GM04504 (cell line): ENCODE results near the gene SFPQ.
"Not testable (repeated sequence)": the region's sequence is repeated elsewhere in the genome, so short reads cannot be mapped to it uniquely, and the experiment has no call there.

ENCODE experiments used
- DNase-seq: peaks from one replicate; pipeline ENCODE4 v3.0.0-alpha.2; 2012; ENCODE audit warnings: low read depth

Gene SFPQ

GRCh38 chr1:35192853-35193664 lies at the start of gene SFPQ:
TSS of gene SFPQ (minus strand) at chr1:35193145. CDS start at chr1:35193049, 96 bp downstream.
- DNase-seq, result peak; percentile 98

- not testable (repeated sequence) for DNase-seq
These were observed 43.8 kb upstream of the SFPQ start for GRCh38 chr1:35236772-35237171.

- no peak for DNase-seq
These were observed 38.3 kb upstream of the SFPQ start for GRCh38 chr1:35231287-35231686.

GRCh38 chr1:35229587-35230360 lies 36.8 kb upstream of the SFPQ start:
- DNase-seq, result no peak

- DNase-seq, result no peak
These were observed 33.6 kb upstream of the SFPQ start for GRCh38 chr1:35226546-35226945.

GRCh38 chr1:35223084-35223630 lies 30.2 kb upstream of the SFPQ start:
- DNase-seq, result no peak

GRCh38 chr1:35222322-35223083 lies 29.6 kb upstream of the SFPQ start:
- DNase-seq, result peak; percentile 77

GRCh38 chr1:35220976-35221375 lies 28.0 kb upstream of the SFPQ start:
- DNase-seq, result no peak

GRCh38 chr1:35215346-35215745 lies 22.4 kb upstream of the SFPQ start:
- no peak for DNase-seq

GRCh38 chr1:35211120-35211414 lies 18.1 kb upstream of the SFPQ start:
- DNase-seq, result no peak

- DNase-seq, result no peak
These were observed 17.6 kb upstream of the SFPQ start for GRCh38 chr1:35210321-35211119.

- DNase-seq, result no peak
These were observed 10.3 kb upstream of the SFPQ start for GRCh38 chr1:35203295-35203694.

- peak; percentile 64 for DNase-seq
These were observed 9.2 kb upstream of the SFPQ start for GRCh38 chr1:35202048-35202719.

- no peak for DNase-seq
These were observed 8.7 kb upstream of the SFPQ start for GRCh38 chr1:35201631-35202030.

GRCh38 chr1:35192056-35192852 lies 691 bp downstream of the SFPQ start:
- peak; percentile 53 for DNase-seq

- no peak for DNase-seq
These were observed 1.4 kb downstream of the SFPQ start for GRCh38 chr1:35191429-35192055.

GRCh38 chr1:35190784-35191183 lies 2.2 kb downstream of the SFPQ start:
- no peak for DNase-seq

GRCh38 chr1:35188578-35189392 lies 4.2 kb downstream of the SFPQ start:
- DNase-seq, result no peak

GRCh38 chr1:35187816-35188342 lies 5.1 kb downstream of the SFPQ start:
- no peak for DNase-seq
